ENCODE results near the gene CDYL. TPM values are rescaled to one million over a fixed set of nuclear protein-coding genes. Genes with fewer than 3 reads are reported as not detected.

The CDYL gene
- total and polyA plus RNA-seq, 8 donors = 3.4 to 15.3 (median 10.2) TPM

DNA sequence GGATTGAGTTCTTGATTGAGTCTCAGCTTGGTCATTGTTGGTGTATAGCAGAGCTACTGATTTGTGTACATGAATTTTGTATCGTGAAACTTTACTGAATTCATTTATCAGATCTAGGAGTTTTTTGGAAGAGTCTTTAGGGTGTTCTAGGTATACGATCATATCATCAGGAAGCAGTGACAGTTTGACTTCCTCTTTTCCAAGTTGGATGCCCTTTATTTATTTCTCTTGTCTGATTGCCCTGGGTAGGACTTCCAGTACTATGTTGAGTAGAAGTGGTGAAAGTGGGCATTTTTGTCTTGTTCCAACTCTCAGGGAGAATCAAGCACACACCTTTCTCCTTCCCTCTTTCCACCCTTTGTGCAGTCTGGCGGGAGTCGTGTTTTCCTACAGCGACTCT is 201.3 kb downstream of the CDYL start:
- H3K27me3 ChIP-seq = no peaks in the 10 kb centered on the region
- 54 to 75% methylated on average over 5 of the region's 5 CpGs for WGBS, 2 donors
- FAIRE-seq (no peak), DNase-seq (no peak), ATAC-seq (no peak)
- no peaks in the 10 kb centered on the region for H3K4me1 ChIP-seq
- H3K27ac ChIP-seq = no peak overlapping the region
- no peaks in the 10 kb centered on the region for H3K36me3 ChIP-seq
- intact Hi-C loops (cut with DNase I) = no loop called here
- H3K4me3 ChIP-seq = no peak overlapping the region
- TF ChIP-seq, protein P1, sequence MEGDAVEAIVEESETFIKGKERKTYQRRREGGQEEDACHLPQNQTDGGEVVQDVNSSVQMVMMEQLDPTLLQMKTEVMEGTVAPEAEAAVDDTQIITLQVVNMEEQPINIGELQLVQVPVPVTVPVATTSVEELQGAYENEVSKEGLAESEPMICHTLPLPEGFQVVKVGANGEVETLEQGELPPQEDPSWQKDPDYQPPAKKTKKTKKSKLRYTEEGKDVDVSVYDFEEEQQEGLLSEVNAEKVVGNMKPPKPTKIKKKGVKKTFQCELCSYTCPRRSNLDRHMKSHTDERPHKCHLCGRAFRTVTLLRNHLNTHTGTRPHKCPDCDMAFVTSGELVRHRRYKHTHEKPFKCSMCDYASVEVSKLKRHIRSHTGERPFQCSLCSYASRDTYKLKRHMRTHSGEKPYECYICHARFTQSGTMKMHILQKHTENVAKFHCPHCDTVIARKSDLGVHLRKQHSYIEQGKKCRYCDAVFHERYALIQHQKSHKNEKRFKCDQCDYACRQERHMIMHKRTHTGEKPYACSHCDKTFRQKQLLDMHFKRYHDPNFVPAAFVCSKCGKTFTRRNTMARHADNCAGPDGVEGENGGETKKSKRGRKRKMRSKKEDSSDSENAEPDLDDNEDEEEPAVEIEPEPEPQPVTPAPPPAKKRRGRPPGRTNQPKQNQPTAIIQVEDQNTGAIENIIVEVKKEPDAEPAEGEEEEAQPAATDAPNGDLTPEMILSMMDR (IDR thresholded peaks at IDR 0.05) = no peak
- no peaks in the 10 kb centered on the region for H3K9me3 ChIP-seq

DNA sequence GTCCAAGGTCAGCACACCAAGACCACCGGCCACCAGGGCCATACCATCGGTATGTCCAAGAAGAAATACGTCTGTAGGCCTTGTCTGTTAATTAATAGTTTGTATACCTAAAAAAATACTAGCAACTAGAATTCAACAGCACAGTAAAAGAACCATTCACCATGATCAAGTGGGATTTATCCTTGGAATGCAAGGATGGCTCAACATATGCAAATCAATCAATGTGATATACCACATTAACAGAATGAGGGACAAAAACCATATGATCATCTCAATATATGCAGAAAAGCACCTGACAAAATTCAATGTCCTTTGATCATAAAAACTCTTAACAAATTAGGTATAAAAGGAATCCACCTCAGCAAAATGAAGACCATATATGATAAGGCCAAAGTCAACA is 203.2 kb downstream of the CDYL start:
- TF ChIP-seq, protein P1 (IDR thresholded peaks at IDR 0.05) = no peak
- Histone ChIP-seq H3K27ac (no peak overlapping the region), H3K27me3 (no peaks in the 10 kb centered on the region), H3K4me1 (no peaks in the 10 kb centered on the region), H3K9me3 (no peaks in the 10 kb centered on the region), H3K36me3 (no peaks in the 10 kb centered on the region), H3K4me3 (no peak overlapping the region)
- FAIRE-seq (no peak), DNase-seq (no peak), ATAC-seq (no peak)
- WGBS, 2 donors = 60 to 75% methylated on average over 3 of the region's 3 CpGs
- intact Hi-C loops (cut with DNase I) = no loop called here

DNA sequence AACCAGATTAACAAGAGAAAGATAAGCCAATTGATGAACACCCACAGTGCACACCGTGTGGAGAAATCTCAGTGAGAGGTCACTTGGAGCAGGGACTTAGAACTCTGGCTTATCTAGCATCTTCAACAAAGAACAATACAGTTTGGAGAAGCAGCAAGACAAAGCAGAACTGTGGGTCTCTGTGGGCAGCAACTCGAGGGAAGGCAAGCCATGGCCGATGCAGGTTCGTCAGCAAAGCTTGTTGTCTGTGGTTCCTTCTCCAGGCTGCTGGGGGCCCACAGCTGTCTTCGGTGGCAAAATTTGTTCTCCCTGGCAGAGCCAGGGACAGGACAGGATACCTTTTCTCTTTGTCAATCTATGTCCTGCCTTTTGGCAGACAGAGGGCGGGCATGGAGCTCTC is 205.6 kb downstream of the CDYL start:
- Histone ChIP-seq H3K4me1 (no peaks in the 10 kb centered on the region), H3K4me3 (no peak overlapping the region), H3K36me3 (no peaks in the 10 kb centered on the region), H3K9me3 (no peaks in the 10 kb centered on the region), H3K27ac (no peak overlapping the region), H3K27me3 (no peaks in the 10 kb centered on the region)
- ATAC-seq (no peak), FAIRE-seq (no peak), DNase-seq (no peak)
- 36 to 38% methylated on average over 6 of the region's 6 CpGs for WGBS, 2 donors
- intact Hi-C loops (cut with DNase I) = no loop called here
- TF ChIP-seq, protein P1 (IDR thresholded peaks at IDR 0.05) = no peak

DNA sequence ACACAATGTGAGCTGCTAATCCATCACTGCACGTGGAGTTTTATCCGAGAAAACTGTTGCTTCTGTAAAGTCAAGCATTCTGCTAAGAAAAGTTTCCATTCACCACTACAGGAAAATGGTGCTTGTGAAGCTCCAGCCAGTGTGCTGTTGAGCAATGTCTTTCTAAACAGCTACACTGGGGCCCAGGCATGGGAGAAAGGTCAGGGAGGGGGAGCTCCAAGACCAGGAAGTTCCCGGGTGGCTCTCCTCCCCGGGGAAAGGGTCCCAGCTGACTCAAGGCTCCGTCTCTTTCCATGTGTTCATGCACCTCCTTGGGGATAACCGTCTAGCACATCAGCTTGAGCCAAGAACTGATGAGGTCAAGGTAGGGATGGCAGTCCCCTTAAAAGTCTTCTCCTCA is 207.1 kb downstream of the CDYL start:
- Histone ChIP-seq H3K4me3 (no peak overlapping the region), H3K27me3 (no peaks in the 10 kb centered on the region), H3K4me1 (no peaks in the 10 kb centered on the region), H3K36me3 (no peaks in the 10 kb centered on the region), H3K27ac (no peak overlapping the region), H3K9me3 (no peaks in the 10 kb centered on the region)
- no peak for ATAC-seq
- WGBS, 2 donors = 52 to 53% methylated on average over 6 of the region's 6 CpGs
- intact Hi-C loops (cut with DNase I) = no loop called here
- no peak for DNase-seq
- TF ChIP-seq, protein P1 (IDR thresholded peaks at IDR 0.05) = no peak
- no peak for FAIRE-seq

DNA sequence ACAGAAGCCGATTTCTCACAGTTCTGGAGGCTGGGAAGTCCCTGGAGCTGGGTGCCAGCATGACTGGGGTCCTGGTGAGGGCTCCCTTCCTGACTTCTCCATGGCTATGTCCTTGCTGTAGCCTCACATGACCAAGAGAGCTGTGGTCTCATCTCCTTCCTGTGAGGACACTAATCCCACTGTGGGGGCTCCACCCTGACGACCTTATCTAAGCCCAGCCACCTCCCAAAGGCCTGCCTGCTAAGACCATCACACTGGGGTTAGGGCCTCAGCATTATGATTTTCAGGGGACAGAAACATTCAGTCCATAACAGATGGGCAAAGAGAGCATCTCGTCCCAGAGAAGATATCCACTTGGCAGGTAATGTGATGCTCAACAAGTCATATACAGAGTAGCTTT is 210.8 kb downstream of the CDYL start:
- Histone ChIP-seq H3K4me3 (no peak overlapping the region), H3K27ac (no peak overlapping the region), H3K36me3 (no peaks in the 10 kb centered on the region), H3K9me3 (no peaks in the 10 kb centered on the region), H3K4me1 (no peaks in the 10 kb centered on the region), H3K27me3 (no peaks in the 10 kb centered on the region)
- 47 to 80% methylated on average over 3 of the region's 3 CpGs for WGBS, 2 donors
- DNase-seq (no peak), ATAC-seq (no peak), FAIRE-seq (no peak)
- intact Hi-C loops (cut with DNase I) = no loop called here
- TF ChIP-seq, protein P1 (IDR thresholded peaks at IDR 0.05) = no peak
